ENCODE data around the gene ALG1.
A peak's percentile ranks its signal among the peaks of the same experiment; 100 is the strongest.
"Not testable (repeated sequence)": the region's sequence is repeated elsewhere in the genome, so short reads cannot be mapped to it uniquely, and the experiment has no call there.

ALG1 gene

DNA sequence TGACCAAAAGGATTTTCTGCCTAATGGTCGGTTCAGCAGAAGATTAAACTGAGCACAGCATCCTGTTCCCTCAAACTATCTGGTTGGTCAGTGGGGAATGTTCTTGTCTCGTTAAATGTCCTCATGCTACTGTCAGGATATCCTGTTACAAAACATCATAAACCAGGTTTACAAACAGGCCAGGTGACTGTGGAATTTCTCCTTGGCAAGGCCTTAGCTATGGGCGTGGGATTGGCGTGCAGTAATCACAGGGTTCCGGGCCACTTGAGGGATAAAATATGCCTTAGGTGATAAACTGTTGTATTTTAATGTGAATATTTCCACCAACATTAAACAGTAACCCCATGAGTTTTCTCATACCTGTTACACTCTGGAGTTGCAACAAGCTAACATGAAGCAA lies 33.4 kb downstream of the ALG1 start:
- H3K4me3 ChIP-seq (ENCODE audit: control insufficient read depth, low read depth, low read length); DNase-seq (ENCODE audit: low read depth): not testable (repeated sequence)

DNA sequence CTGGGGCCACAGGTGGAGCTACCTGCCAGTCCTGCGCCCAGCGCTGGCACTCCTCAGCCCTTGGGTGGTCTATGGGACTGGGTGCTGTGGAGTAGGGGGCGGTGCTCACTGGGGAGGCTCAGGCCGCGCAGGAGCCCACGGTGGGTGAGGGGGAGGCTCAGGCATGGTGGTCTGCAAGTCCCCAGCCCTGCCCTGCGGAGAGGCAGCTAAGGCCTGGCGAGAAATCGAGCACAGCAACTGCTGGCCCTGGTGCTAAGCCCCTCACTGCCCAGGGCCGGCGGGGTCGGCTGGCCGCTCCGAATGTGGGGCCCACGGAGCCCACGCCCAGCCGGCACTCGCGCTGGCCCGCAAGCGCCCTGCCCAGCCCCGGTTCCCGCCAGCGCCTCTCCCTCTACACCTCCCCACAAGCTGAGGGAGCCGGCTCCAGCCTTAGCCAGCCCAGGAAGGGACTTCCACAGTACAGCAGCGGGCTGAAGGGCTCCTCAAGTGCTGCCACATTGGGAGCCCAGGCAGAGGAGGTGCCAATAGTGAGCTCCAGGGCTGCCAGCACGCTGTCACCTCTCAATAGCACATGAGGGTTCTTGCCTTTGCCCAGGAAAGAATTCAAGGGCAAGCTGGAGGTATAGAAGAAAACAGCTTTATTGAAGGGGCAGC lies 37.0 kb downstream of the ALG1 start:
- no peak for DNase-seq (ENCODE audit: low read depth)
- TF ChIP-seq, protein P1, sequence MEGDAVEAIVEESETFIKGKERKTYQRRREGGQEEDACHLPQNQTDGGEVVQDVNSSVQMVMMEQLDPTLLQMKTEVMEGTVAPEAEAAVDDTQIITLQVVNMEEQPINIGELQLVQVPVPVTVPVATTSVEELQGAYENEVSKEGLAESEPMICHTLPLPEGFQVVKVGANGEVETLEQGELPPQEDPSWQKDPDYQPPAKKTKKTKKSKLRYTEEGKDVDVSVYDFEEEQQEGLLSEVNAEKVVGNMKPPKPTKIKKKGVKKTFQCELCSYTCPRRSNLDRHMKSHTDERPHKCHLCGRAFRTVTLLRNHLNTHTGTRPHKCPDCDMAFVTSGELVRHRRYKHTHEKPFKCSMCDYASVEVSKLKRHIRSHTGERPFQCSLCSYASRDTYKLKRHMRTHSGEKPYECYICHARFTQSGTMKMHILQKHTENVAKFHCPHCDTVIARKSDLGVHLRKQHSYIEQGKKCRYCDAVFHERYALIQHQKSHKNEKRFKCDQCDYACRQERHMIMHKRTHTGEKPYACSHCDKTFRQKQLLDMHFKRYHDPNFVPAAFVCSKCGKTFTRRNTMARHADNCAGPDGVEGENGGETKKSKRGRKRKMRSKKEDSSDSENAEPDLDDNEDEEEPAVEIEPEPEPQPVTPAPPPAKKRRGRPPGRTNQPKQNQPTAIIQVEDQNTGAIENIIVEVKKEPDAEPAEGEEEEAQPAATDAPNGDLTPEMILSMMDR (conservative IDR thresholded peaks at IDR 0.05; ENCODE audit: control insufficient read depth, insufficient read depth, low read depth, low read length): no peak
- H3K4me3 ChIP-seq (ENCODE audit: control insufficient read depth, low read depth, low read length): no peak overlapping the region

- H3K4me3 ChIP-seq (ENCODE audit: control insufficient read depth, low read depth, low read length); DNase-seq (ENCODE audit: low read depth): not testable (repeated sequence)
These were observed 39.3 kb downstream of the ALG1 start for GRCh38 chr16:5110933-5111332.

- not testable (repeated sequence) for H3K4me3 ChIP-seq (ENCODE audit: control insufficient read depth, low read depth, low read length); DNase-seq (ENCODE audit: low read depth)
These were observed 45.2 kb downstream of the ALG1 start for GRCh38 chr16:5116780-5117295.

DNA sequence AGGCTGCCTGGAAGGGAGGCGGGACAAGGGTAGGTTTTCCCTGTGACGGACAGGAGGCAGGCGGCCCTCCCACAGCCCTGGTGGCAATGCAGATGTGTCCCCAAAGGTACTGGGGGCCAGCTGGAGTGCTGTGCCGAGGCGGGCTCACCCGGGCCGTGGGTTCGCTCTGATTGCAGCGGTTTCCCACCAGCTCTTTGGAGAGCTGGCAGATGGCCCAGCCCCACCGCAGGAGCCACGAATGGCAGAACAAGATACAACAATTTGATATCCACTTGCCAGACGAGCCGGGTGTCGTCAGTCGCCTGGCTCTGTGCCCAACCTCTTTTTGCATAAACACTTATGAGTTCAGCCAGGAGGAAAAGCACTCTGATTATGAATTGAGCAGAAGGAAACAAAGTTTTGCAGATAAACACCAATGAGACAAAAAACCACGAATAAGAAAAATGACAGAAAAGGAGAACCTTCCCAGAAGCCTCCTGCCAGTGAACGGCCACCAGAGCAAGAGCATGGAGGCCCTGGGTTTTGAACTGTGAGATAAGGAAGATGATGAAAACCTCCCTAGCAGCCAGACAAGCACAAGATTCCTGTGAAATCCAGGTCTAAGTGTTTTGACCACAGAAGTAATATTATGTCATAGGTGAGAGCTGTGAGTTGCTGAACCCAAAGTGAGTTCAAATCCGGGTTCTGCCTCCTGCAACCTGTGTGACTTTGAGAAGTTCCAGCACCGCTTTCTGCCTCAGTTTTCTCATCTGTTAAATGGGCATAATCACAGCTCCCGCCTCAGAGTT lies 45.9 kb downstream of the ALG1 start:
- not testable (repeated sequence) for H3K4me3 ChIP-seq (ENCODE audit: control insufficient read depth, low read depth, low read length)
- peak; percentile 1 for DNase-seq (ENCODE audit: low read depth)

DNA sequence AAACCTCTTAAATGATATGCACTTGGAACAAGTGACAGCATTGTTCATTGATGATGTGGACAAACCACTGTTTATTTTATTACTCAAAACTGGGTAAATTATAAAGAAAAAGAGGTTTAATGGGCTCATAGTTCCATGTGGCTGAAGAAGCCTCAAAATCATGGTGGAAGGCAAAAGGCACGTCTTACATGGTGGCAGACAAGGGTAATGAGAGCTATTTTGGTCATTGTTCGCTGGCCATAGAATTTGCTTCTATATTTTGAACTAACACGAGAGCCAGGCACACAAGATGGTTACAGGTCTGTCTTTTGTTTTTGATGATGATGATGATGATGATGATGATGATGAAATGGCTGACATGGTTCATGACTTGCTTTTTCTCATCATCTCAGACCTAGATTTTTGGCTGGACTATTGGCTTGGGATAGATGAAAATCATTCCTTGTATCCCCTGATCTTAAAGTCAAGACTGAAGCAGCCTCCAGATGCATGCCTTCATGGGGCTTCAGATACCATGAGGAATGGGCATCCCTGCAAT lies 59.9 kb downstream of the ALG1 start:
- not testable (repeated sequence) for H3K4me3 ChIP-seq (ENCODE audit: control insufficient read depth, low read depth, low read length); DNase-seq (ENCODE audit: low read depth)

GRCh38 chr16:5132915-5133600 lies 61.4 kb downstream of the ALG1 start:
- H3K4me3 ChIP-seq (ENCODE audit: control insufficient read depth, low read depth, low read length); DNase-seq (ENCODE audit: low read depth): not testable (repeated sequence)

DNA sequence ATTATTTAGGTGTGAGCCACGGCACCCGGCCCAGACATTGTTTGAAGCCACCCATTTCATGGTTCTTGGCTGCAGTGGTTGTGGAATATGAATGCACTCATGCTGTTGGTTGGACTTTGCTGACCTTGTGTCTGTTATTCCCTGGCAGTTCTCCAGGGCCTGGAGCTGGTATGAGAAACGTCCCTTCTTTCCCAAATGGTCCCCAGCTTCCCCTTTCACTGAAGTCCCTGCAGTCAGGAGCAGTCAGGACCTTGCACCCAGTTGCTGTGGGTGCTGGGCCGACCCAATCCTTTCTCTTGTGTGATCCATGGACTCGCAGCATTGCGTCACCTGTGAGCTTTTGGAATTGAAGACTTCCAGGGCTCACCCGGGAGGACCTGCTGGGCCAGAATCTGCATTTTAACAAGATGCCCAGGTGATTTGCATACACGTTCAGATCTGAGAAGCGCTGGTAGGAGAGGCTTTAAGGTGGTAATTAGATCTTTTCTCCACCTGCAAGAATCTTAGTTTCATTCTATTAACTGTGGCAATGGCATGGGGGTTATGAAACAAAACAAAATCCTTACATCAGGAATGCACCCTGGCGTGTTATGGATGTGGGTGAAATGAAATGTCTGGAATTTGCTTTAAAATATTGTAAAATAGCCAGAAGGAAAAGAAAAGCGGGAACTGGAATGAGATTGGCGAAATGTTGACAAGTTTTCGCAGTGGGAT lies 63.3 kb downstream of the ALG1 start:
- H3K4me3 ChIP-seq (ENCODE audit: control insufficient read depth, low read depth, low read length); DNase-seq (ENCODE audit: low read depth): not testable (repeated sequence)
